HL-60 (cell line): ENCODE data around the gene NOS3.

Experiments used
- DNase-seq, 2 experiments: peaks; one replicate each; pipeline ENCODE4 v3.0.0-alpha.2; 2010 to 2020; ENCODE audit warnings: low read depth in 1 of 2, low spot score in 1 of 2
- H3K27ac ChIP-seq: fragments of 250-450 bp; sonication (Bioruptor Pico); replicated peaks from 2 replicates; pipeline ENCODE4 v1.5.1; 2020; ENCODE audit warnings: mild to moderate bottlenecking, moderate library complexity
- H3K27me3 ChIP-seq: fragments of 250-450 bp; sonication (Bioruptor Pico); 2 replicates; pipeline ENCODE4 v1.5.1; 2021; ENCODE audit warnings: mild to moderate bottlenecking, moderate library complexity; ENCODE audit not compliant: insufficient read depth, poor library complexity, severe bottlenecking
- H3K4me3 ChIP-seq: replicated peaks from 2 replicates; pipeline ENCODE4 v1.5.1; 2011; ENCODE audit warnings: mild to moderate bottlenecking, control low read depth, low read length; ENCODE audit not compliant: insufficient read depth
- GABPA ChIP-seq: IDR thresholded peaks from 2 replicates; pipeline ENCODE4 v1.6.1; 2012; ENCODE audit warnings: low read depth
- POLR2AphosphoS5 ChIP-seq: IDR thresholded peaks from 2 replicates; pipeline ENCODE4 v1.6.1; 2012; ENCODE audit warnings: low read depth
- SPI1 ChIP-seq: IDR thresholded peaks from 2 replicates; pipeline ENCODE4 v1.6.1; 2012; ENCODE audit warnings: low read depth, mild to moderate bottlenecking, borderline replicate concordance
- TF ChIP-seq, protein P1 (sequence below): IDR thresholded peaks from 2 replicates; pipeline ENCODE4 v1.6.1; 2012; ENCODE audit warnings: low read depth; ENCODE audit not compliant: insufficient replicate concordance
- TF ChIP-seq, protein P2 (sequence below): IDR thresholded peaks from one replicate; pipeline ENCODE4 v1.5.1; 2011; ENCODE audit warnings: low read length, control low read depth, inconsistent platforms; ENCODE audit not compliant: insufficient read depth

Gene NOS3

DNA sequence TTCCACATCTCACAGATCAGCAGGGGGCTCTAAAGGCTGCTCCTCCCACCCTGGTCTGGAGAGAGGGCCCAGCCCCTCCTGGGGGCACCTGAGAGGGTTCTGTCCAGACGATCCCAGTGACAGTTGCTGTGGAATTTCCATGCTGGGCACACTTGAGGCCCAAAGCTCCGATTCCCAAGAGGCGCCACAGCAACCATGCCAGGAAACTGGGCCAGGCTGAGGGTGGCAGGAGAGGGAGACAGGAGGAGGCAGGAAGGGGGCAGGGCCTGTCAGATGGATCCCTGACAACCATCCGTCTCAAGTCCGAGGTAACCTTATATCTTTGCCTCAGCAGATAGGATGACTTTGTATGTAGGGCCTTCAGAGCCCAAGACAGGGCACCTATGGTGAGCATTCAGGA lies 4.3 kb upstream of the NOS3 start:
- TF ChIP-seq, protein P1, sequence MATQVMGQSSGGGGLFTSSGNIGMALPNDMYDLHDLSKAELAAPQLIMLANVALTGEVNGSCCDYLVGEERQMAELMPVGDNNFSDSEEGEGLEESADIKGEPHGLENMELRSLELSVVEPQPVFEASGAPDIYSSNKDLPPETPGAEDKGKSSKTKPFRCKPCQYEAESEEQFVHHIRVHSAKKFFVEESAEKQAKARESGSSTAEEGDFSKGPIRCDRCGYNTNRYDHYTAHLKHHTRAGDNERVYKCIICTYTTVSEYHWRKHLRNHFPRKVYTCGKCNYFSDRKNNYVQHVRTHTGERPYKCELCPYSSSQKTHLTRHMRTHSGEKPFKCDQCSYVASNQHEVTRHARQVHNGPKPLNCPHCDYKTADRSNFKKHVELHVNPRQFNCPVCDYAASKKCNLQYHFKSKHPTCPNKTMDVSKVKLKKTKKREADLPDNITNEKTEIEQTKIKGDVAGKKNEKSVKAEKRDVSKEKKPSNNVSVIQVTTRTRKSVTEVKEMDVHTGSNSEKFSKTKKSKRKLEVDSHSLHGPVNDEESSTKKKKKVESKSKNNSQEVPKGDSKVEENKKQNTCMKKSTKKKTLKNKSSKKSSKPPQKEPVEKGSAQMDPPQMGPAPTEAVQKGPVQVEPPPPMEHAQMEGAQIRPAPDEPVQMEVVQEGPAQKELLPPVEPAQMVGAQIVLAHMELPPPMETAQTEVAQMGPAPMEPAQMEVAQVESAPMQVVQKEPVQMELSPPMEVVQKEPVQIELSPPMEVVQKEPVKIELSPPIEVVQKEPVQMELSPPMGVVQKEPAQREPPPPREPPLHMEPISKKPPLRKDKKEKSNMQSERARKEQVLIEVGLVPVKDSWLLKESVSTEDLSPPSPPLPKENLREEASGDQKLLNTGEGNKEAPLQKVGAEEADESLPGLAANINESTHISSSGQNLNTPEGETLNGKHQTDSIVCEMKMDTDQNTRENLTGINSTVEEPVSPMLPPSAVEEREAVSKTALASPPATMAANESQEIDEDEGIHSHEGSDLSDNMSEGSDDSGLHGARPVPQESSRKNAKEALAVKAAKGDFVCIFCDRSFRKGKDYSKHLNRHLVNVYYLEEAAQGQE: no peak
- TF ChIP-seq SPI1 (no peak), POLR2AphosphoS5 (no peak), GABPA (no peak)
- TF ChIP-seq, protein P2, sequence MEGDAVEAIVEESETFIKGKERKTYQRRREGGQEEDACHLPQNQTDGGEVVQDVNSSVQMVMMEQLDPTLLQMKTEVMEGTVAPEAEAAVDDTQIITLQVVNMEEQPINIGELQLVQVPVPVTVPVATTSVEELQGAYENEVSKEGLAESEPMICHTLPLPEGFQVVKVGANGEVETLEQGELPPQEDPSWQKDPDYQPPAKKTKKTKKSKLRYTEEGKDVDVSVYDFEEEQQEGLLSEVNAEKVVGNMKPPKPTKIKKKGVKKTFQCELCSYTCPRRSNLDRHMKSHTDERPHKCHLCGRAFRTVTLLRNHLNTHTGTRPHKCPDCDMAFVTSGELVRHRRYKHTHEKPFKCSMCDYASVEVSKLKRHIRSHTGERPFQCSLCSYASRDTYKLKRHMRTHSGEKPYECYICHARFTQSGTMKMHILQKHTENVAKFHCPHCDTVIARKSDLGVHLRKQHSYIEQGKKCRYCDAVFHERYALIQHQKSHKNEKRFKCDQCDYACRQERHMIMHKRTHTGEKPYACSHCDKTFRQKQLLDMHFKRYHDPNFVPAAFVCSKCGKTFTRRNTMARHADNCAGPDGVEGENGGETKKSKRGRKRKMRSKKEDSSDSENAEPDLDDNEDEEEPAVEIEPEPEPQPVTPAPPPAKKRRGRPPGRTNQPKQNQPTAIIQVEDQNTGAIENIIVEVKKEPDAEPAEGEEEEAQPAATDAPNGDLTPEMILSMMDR: no peak
- Histone ChIP-seq H3K27ac (no peak overlapping the region), H3K27me3 (peaks cover 24% of the 10 kb centered on the region), H3K4me3 (no peak overlapping the region)
- no peak for DNase-seq

DNA sequence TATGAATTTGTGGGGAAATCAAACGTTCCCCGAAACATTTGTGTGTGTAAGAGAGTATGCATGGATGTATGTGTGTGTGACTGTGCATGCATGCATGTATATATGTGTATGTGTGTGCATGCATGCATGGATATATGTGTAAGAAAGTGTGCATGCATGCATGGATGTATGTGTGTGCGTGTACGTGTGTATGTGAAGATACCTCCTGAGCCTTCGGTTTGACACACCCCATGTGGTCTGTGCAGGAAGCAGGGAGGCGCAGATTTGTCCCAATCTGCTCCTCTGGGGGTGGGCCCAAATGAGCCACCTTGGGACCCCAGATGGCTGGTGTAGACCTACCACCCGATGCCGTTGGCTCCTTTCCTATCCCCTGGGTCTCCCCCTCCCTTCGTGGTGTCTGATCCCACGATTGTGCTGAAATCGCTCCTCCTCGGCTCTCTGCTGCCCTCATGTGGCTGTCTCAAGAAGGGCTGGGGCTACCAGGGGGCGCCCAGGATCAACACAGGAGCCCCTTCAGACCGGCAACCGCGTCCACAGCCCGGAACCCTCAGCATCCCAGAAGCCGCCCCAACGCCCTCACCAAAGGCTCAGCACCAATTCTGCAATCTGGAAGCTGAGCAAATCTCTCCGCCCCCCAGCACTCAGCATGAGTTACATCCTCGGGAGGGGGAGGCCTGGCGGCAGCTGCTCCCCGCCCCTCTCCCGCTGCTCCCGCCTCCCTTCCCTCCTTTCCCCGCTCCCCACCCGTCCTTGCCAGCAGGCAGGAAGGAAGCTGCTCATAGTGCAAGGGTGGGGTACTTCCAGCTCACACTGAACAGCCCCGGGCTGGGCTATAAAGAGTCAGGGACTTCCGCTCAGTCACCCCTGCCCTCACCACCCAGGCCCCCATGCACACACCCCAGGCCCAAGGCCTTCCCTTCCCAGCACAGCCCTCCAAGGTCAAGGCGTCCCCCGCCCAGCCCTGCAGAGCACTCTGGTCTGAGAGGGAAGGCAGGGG lies 2.3 kb upstream of the NOS3 start:
- H3K4me3 ChIP-seq: no peak overlapping the region
- DNase-seq: peak in 1 of 2 experiments; percentile 46

DNA sequence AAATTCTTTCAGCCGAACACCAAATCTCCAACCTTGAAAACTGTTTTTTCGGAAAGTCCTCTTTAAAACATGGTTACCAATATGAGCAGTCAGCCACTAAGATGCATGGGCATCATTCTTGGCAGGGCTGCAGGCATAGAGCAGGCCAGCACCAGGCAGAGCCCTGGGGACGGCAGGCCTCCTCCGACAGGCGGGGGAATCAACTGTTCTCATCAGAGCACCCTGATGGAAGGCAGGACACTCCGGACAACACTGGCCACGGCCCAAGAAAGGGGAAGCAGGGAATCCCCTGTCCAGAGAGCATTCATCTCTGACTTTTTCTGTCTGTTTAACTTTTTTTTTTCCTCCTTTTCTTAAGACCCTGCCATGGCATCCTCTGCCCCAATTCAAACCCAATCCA lies 1.4 kb upstream of the NOS3 start:
- peaks cover 9% of the 10 kb centered on the region for H3K27me3 ChIP-seq
- H3K4me3 ChIP-seq: no peak overlapping the region
- TF ChIP-seq POLR2AphosphoS5 (no peak), GABPA (no peak), SPI1 (no peak)
- TF ChIP-seq, protein P1: no peak
- TF ChIP-seq, protein P2: no peak

More for the DNA sequence above, 2.3 kb upstream of the NOS3 start:
- no peak for TF ChIP-seq GABPA
- TF ChIP-seq, protein P2: peak; percentile 39
- Histone ChIP-seq H3K27me3 (peaks cover 13% of the 10 kb centered on the region), H3K27ac (no peak overlapping the region)

More for the DNA sequence above, 1.4 kb upstream of the NOS3 start:
- H3K27ac ChIP-seq: no peak overlapping the region
- DNase-seq: no peak
